DMS153 treated with DMSO at 0.1 percent for 48 hours (cell line): ENCODE measurements around the gene MRTFA.
"Not testable (repeated sequence)": the region's sequence is repeated elsewhere in the genome, so short reads cannot be mapped to it uniquely, and the experiment has no call there.

Experiments used
- DNase-seq: peaks from one replicate; lab custom pipeline; 2025; ENCODE audit not compliant: unreplicated experiment; lab: John Stamatoyannopoulos, UW

Gene MRTFA

GRCh38 chr22:40597526-40598430 lies 38.7 kb downstream of the MRTFA start:
- no peak for DNase-seq

- no peak for DNase-seq
Observed at GRCh38 chr22:40595497-40596234, 40.9 kb downstream of the MRTFA start.

GRCh38 chr22:40594924-40595323 lies 41.6 kb downstream of the MRTFA start:
- no peak for DNase-seq

DNA sequence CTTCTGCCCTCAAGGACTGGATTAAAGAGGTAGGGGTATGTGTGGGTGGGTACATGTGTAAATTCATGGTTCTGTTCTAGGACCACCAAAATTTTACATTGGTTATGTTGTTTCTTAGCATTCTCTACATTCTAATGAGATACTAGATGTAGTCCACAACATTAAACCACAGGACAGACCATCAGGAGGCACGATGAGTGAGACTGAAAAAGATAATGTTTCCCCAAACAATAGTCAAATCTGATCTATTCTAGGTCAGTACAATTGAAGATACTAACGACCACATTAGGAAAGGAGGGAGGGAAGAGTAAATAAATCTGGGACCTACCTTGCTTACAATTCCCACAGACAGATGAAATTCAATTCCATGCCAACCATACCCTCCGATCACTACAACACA lies 42.2 kb downstream of the MRTFA start:
- no peak for DNase-seq

- no peak for DNase-seq
Observed at GRCh38 chr22:40593460-40594273, 42.9 kb downstream of the MRTFA start.

DNA sequence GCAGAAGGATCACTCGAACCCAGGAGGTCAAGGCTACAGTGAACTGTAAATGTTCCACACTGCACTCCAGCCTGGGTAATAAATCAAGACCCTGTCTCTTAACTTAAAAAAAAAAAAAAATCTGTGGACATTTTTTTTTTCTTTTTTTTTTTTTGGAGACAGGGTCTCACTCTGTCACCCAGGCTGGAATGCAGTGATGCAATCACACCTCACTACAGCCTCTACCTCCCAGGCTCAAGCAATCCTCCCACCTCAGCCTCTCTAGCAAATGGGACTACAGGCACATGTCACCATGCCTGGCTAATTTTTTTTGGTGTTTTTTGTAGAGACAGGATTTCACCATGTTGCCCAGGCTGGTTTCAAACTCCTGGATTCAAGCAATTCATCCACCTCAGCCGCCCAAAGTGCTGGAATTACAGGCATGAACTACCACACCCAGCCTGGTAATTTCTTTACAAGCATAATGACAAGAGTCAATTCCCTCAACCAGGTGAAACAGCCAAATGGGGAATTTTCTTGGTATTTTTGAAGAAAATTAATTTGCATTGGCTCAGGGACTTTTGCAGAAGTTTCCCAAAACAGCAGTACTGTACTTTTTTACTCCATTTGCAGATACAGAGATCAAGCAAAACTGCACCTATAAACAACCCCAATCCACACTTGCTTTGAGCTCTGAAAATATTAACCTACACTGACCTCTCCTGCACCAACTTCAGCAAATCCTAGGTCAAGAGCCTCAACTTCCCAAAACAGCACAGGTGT lies 44.0 kb downstream of the MRTFA start:
- no peak for DNase-seq

GRCh38 chr22:40588726-40589125 lies 47.8 kb downstream of the MRTFA start:
- no peak for DNase-seq

GRCh38 chr22:40586781-40587180 lies 49.7 kb downstream of the MRTFA start:
- no peak for DNase-seq

GRCh38 chr22:40585310-40585751 lies 51.2 kb downstream of the MRTFA start:
- no peak for DNase-seq

GRCh38 chr22:40584766-40585165 lies 51.8 kb downstream of the MRTFA start:
- DNase-seq, result not testable (repeated sequence)

DNA sequence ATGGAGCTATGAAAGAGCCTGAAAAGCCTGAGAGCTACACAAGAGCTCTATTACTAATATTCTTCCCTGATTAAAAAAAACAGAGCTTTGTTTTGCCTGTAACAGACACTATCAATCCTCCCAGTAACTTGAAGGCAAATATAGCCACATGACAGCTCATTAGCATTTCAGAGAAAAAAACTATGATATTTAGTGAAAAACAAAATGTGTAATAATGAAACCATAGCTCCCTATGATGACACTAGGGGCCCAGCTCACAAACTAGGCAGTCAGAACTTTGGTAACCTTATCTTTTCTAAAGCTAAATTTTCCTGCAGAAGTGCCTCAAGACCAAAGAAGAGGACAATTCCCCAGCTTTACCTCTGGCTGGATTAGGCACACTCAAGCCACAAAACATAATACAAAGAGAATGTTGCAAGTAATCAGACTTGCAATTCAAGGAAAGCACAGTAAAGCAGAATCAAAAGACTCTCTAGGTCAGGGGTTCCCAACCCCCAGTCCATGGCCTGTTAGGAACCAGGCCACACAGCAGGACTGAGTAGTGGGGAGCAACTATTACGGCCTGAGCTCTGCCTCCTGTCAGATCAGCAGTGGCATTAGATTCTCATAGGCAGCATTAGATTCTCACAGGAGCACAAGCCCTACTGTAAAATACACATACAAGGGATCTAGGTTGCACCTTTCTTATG lies 53.3 kb downstream of the MRTFA start:
- DNase-seq, result no peak

- DNase-seq, result no peak
Observed at GRCh38 chr22:40582063-40582462, 54.5 kb downstream of the MRTFA start.

DNA sequence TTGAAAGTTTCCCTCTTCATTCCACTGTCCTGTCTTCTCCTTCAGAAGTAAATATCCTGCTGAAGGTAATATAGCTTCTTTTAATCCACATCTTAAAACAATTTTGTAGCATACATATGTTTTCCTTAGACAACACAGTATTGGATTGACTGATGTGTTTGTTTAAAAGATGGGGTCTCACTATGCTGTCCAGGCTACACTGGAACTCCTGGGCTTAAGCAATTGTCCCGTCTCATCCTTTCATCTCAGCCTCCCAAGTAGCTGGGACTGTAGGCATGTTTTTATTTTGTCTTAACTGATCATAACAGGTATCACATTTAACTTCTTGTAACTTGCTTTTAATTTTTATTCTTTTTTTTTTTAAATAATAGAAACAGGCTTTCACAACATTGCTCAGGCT lies 55.9 kb downstream of the MRTFA start:
- DNase-seq, result no peak

GRCh38 chr22:40578171-40578570 lies 58.3 kb downstream of the MRTFA start:
- no peak for DNase-seq

DNA sequence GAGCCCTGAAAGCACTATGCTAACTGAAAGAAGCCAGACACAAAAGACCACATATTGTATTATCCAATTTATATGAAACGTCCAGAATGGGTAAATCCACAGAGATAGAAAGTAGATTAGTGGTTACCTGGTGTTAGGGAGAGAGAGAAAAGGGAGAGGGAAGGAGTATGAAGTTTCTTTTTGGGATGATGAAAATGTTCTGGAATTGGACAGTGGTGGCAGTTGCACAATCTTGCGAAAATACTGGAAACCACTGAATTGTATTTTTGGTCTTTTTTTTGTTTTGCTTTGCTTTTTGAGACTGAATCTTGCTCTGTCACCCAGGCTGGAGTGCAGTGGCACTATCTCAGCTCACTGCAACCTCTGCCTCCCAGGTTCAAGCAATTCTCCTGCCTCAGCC lies 63.5 kb downstream of the MRTFA start:
- no peak for DNase-seq

DNA sequence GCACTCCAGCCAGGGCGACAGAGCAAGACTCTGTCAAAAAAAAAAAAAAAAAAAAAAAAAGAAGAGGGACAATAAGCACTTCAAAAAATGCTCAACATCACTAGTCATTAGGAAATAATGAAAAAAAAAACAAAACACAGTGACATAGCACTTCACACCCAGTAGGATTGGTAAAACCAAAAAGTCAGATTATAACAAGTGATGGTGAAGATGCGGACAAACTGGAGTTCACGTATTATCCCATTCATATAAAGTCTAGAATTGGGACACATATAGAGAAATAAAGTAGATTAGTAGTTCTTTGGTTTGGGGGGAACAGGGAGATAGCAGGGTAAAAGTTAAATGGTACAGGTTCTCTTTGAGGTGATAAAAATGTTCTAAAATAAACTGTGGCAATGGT lies 64.6 kb downstream of the MRTFA start:
- no peak for DNase-seq

GRCh38 chr22:40567626-40568328 lies 68.7 kb downstream of the MRTFA start:
- no peak for DNase-seq

DNA sequence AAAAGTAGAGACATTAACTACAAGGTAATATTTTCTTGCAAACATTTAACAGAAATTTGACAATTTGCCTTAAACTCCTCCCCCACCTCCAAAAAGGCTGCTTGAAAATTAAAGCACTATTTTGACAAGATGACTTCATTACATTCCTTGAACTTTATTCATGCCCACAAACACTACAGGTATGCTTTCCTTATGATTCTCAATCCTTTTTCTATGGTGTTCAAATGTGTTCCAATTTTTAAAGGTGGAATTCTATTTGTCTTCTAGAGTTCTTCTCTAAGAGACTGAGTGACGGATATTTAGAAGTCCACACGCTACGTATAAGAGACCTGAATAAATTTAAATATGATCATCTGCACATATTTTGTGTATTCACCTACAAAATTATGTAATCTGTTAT lies 69.4 kb downstream of the MRTFA start:
- no peak for DNase-seq

- no peak for DNase-seq
Observed at GRCh38 chr22:40560994-40561515, 75.5 kb downstream of the MRTFA start.
